ENCODE results near the gene RNF213. TPM values are rescaled to one million over a fixed set of nuclear protein-coding genes. Genes with fewer than 3 reads are reported as not detected.

The RNF213 gene
- total and polyA plus RNA-seq, 2 of the 8 experiments (the other 6 are each of a cell fraction or from before 2014, with no cell fraction given), result 33.8 to 62.8 TPM

DNA sequence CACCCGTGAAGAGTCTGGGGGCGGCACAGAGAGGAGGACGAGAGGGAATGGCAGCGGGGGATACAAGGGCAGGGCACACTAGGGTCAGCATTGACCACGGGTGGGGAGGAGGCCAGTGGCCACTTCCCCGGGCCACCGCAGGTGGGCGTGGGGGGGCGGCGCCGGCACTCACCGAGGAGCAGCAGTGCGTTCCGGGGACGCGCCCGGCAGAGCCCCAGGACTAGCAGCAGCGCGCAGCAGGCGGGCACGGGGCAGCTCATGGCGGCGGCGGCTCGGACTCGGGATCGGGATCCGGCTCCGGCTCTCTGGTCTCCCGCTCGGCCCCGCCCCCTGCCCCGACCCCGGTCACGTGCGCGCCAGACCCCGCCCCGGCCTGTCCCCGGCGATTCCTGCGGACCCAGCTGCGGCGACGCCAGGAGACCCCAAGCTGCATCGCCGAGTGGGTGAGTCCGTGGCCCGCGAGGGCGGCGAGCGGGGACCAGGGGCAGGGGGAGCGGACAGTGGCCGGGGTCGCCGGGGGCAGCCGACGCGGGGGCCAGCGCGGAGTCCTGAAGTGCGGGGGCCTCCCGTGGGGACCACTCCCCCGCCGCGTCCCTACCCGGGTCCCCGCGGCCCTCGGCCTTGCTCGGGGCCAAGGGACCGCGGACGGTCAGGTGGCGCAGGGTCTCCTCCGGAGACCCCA lies 40.5 kb upstream of the RNF213 start, which contains the start of the genes SGSH and SLC26A11 (continued):
- no peak for TF ChIP-seq BACH1 (IDR thresholded peaks at IDR 0.05; ENCODE audit: low read length)
- no peak; the same call in 1 of the 2 replicates for TF ChIP-seq TEAD4 (IDR thresholded peaks at IDR 0.05; ENCODE audit: low read depth, low read length)
- TF ChIP-seq GTF2F1 (IDR thresholded peaks at IDR 0.05; ENCODE audit: borderline replicate concordance, low read depth, low read length), result no peak
- TF ChIP-seq CTBP2 (IDR thresholded peaks at IDR 0.05; ENCODE audit: borderline replicate concordance, insufficient read depth, insufficient read length, low read length), result no peak
- TF ChIP-seq POLR2AphosphoS5 (IDR thresholded peaks at IDR 0.05; ENCODE audit: low read depth, low read length), result peak; percentile 62; the same call in 1 of the 2 replicates
- no peak for TF ChIP-seq BCL11A (IDR thresholded peaks at IDR 0.05; ENCODE audit: low read depth in 2 of 2, low read length in 2 of 2)
- peak; percentile 97 for TF ChIP-seq KDM4A (IDR thresholded peaks at IDR 0.05; ENCODE audit: low read depth, low read length, severe bottlenecking)
- TF ChIP-seq RAD21 (IDR thresholded peaks at IDR 0.05 in 1 of 2, conservative IDR thresholded peaks at IDR 0.05 in 1 of 2; ENCODE audit: low read depth in 2 of 2, low read length in 2 of 2), result no peak
- TF ChIP-seq RBBP5 (IDR thresholded peaks at IDR 0.05; ENCODE audit: borderline replicate concordance, low read depth, low read length), result peak; percentile 52; the same call in 1 of the 2 replicates
- TF ChIP-seq, protein P1, sequence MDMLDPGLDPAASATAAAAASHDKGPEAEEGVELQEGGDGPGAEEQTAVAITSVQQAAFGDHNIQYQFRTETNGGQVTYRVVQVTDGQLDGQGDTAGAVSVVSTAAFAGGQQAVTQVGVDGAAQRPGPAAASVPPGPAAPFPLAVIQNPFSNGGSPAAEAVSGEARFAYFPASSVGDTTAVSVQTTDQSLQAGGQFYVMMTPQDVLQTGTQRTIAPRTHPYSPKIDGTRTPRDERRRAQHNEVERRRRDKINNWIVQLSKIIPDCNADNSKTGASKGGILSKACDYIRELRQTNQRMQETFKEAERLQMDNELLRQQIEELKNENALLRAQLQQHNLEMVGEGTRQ (IDR thresholded peaks at IDR 0.05; ENCODE audit: low read length), result peak; percentile 75
- no peak for TF ChIP-seq TAF7 (optimal IDR thresholded peaks at IDR 0.05; ENCODE audit: borderline replicate concordance, low read depth, low read length)
- TF ChIP-seq TBP (IDR thresholded peaks at IDR 0.05; ENCODE audit: low read depth, low read length), result no peak
- TF ChIP-seq CHD1 (IDR thresholded peaks at IDR 0.05; ENCODE audit: low read depth, low read length), result no peak
- no peak for TF ChIP-seq GABPA (IDR thresholded peaks at IDR 0.05; ENCODE audit: borderline replicate concordance, insufficient read depth, low read length)
- TF ChIP-seq MAFK (IDR thresholded peaks at IDR 0.05; ENCODE audit: low read depth, low read length), result no peak
- peak; percentile 43 for TF ChIP-seq ASH2L (IDR thresholded peaks at IDR 0.05; ENCODE audit: low read length)
- TF ChIP-seq CTCF (IDR thresholded peaks at IDR 0.05; ENCODE audit: control extremely low read depth in 1 of 3, insufficient read depth in 1 of 3, low read depth in 1 of 3, low read length in 3 of 3), result no peak
- TF ChIP-seq SIN3A (conservative IDR thresholded peaks at IDR 0.05 in 1 of 2, IDR thresholded peaks at IDR 0.05 in 1 of 2; ENCODE audit: low read depth in 1 of 2, low read length in 2 of 2), result no peak
- no peak for TF ChIP-seq KDM1A (IDR thresholded peaks at IDR 0.05; ENCODE audit: borderline replicate concordance, low read length)

Measured in H1 (cell line).